Endodermal cell (in vitro differentiated cells): ENCODE measurements around the gene RHOB. TPM values are rescaled to one million over a fixed set of nuclear protein-coding genes. Genes with fewer than 3 reads are reported as not detected.

Source experiments
- DNase-seq: peaks from one replicate; pipeline ENCODE4 v3.0.0-alpha.2; 2017
- H3K27ac ChIP-seq: 2 replicates; pipeline ENCODE4 v1.5.1; 2013; ENCODE audit warnings: mild to moderate bottlenecking, low read depth, low read length, moderate library complexity
- H3K27me3 ChIP-seq: 2 replicates; pipeline ENCODE4 v1.6.1; 2013; ENCODE audit warnings: mild to moderate bottlenecking, low read length, moderate library complexity; ENCODE audit not compliant: insufficient read depth, control insufficient read depth, poor library complexity, severe bottlenecking
- H3K36me3 ChIP-seq: 2 replicates; pipeline ENCODE4 v1.7.0; 2013; ENCODE audit warnings: mild to moderate bottlenecking, low read length, moderate library complexity; ENCODE audit not compliant: control insufficient read depth, insufficient read depth
- H3K4me1 ChIP-seq: one replicate; pipeline ENCODE4 v1.7.0; 2013; ENCODE audit warnings: low read length; ENCODE audit not compliant: control insufficient read depth, insufficient read depth
- H3K4me3 ChIP-seq: 2 replicates; pipeline ENCODE4 v1.5.1; 2013; ENCODE audit warnings: mild to moderate bottlenecking, low read length, moderate library complexity
- H3K9ac ChIP-seq: 2 replicates; pipeline ENCODE4 v1.6.1; 2013; ENCODE audit warnings: mild to moderate bottlenecking, low read length, moderate library complexity; ENCODE audit not compliant: poor library complexity, severe bottlenecking; ENCODE audit errors: extremely low read depth
- H3K9me3 ChIP-seq: 2 replicates; pipeline ENCODE4 v1.6.1; 2013; ENCODE audit warnings: mild to moderate bottlenecking, low read length, moderate library complexity; ENCODE audit not compliant: control insufficient read depth
- H3K27ac Mint-ChIP-seq: 2 replicates; pipeline ENCODE4 v1.8.0; 2020; ENCODE audit warnings: mixed read lengths
- H3K27me3 Mint-ChIP-seq: 2 replicates; pipeline ENCODE4 v1.8.0; 2021; ENCODE audit warnings: mild to moderate bottlenecking, mixed read lengths; ENCODE audit not compliant: insufficient read depth
- H3K36me3 Mint-ChIP-seq: 2 replicates; pipeline ENCODE4 v1.8.0; 2020; ENCODE audit warnings: low read depth, mixed read lengths
- H3K4me1 Mint-ChIP-seq: 2 replicates; pipeline ENCODE4 v1.8.0; 2020; ENCODE audit warnings: mixed read lengths
- H3K4me3 Mint-ChIP-seq: 2 replicates; pipeline ENCODE4 v1.8.0; 2020; ENCODE audit warnings: mild to moderate bottlenecking, moderate library complexity, mixed read lengths
- H3K9me3 Mint-ChIP-seq: 2 replicates; pipeline ENCODE4 v1.8.0; 2020; ENCODE audit warnings: mild to moderate bottlenecking, mixed read lengths
- WGBS, 2 experiments: methylation state at CpG; one replicate each; pipeline versions ENCODE4 v1.1.5 to v1.1.7; 2013; ENCODE audit warnings: missing lambda C conversion rate in 2 of 2, mixed read lengths in 1 of 2; ENCODE audit not compliant: insufficient coverage in 1 of 2, insufficient read length in 1 of 2; 5-methylcytosine and 5-hydroxymethylcytosine counted together
- total RNA-seq, 2 donors: library from RNA; stranded (reverse); fragmentation: NEBNext Ultra II Directional in 1 of 2; extraction: Animal tissue kit (Norgen Biotek cat#: 25700) in 1 of 2; gene quantifications; 2 replicates in 1 of 2; 3 replicates in 1 of 2; pipeline ENCODE4 v1.2.1, GENCODE V29; 2021
- TF ChIP-seq, protein P1 (sequence below): fragments of 200-600 bp; sonication (generic); conservative IDR thresholded peaks from 2 replicates; pipeline ENCODE4 v1.5.0; 2021; ENCODE audit warnings: antibody characterized with exemption, mild to moderate bottlenecking

The RHOB gene
- total RNA-seq, 2 donors from 2014 or later = 25.6 to 47.0 TPM

DNA sequence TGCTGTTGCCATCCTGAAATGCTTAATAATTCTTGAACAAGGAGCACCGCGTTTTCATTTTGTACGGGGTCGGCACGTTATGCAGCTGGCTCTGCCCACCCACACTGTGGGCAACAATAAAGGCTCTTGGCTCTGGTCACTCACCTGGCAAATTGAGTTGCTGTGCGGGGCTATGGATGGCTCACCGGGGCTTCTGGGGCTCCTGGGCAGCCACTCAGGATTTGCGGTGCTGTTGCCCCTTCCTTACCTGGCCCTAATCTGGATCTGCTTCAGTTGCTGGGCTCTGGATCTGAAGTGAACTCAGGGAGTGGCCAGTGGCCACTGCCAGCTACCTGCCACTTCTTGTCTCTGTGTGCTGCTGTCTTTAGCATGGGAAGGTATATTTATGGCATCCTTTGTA is 22.7 kb downstream of the RHOB start:
- Histone ChIP-seq H3K4me3 (no peak overlapping the region), H3K36me3 (no peaks in the 10 kb centered on the region), H3K4me1 (no peaks in the 10 kb centered on the region), H3K27me3 (peaks cover 6% of the 10 kb centered on the region), H3K9ac (no peak overlapping the region), H3K9me3 (no peaks in the 10 kb centered on the region), H3K27ac (no peak overlapping the region)
- Mint-ChIP-seq H3K36me3 (no peaks in the 10 kb centered on the region), H3K27ac (no peak overlapping the region), H3K4me1 (peaks cover 19% of the 10 kb centered on the region), H3K9me3 (no peaks in the 10 kb centered on the region), H3K4me3 (no peak overlapping the region), H3K27me3 (peaks cover 13% of the 10 kb centered on the region)
- TF ChIP-seq, protein P1, sequence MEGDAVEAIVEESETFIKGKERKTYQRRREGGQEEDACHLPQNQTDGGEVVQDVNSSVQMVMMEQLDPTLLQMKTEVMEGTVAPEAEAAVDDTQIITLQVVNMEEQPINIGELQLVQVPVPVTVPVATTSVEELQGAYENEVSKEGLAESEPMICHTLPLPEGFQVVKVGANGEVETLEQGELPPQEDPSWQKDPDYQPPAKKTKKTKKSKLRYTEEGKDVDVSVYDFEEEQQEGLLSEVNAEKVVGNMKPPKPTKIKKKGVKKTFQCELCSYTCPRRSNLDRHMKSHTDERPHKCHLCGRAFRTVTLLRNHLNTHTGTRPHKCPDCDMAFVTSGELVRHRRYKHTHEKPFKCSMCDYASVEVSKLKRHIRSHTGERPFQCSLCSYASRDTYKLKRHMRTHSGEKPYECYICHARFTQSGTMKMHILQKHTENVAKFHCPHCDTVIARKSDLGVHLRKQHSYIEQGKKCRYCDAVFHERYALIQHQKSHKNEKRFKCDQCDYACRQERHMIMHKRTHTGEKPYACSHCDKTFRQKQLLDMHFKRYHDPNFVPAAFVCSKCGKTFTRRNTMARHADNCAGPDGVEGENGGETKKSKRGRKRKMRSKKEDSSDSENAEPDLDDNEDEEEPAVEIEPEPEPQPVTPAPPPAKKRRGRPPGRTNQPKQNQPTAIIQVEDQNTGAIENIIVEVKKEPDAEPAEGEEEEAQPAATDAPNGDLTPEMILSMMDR = no peak
- DNase-seq = no peak
- WGBS, 2 experiments = 94 to 100% methylated on average over 8 of the region's 8 CpGs

DNA sequence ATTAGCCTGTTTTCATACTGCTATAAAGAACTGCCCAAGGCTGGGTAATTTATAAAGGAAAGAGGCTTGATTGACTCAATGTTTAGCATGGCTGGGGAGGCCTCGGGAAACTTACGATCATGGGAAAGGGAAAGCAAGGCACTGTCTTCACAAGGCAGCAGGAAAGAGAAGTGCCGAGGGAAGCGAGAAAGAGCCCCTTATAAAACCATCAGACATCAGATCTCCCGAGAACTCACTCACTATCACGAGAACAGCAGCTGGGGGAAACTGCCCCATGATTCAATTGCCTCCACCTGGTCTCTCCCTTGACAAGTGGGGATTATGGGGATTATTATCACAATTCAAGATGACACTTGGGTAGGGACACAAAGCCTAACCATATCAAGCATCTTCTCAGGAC is 23.3 kb downstream of the RHOB start:
- H3K9me3 Mint-ChIP-seq = no peaks in the 10 kb centered on the region
- H3K4me3 ChIP-seq = no peak overlapping the region
- peaks cover 13% of the 10 kb centered on the region for H3K27me3 Mint-ChIP-seq
- H3K27ac Mint-ChIP-seq = no peak overlapping the region
- no peaks in the 10 kb centered on the region for H3K36me3 ChIP-seq
- H3K4me3 Mint-ChIP-seq = no peak overlapping the region
- H3K27ac ChIP-seq = no peak overlapping the region
- DNase-seq = no peak
- H3K36me3 Mint-ChIP-seq = no peaks in the 10 kb centered on the region
- TF ChIP-seq, protein P1 = no peak
- no peaks in the 10 kb centered on the region for H3K9me3 ChIP-seq
- H3K27me3 ChIP-seq = peaks cover 6% of the 10 kb centered on the region
- no peak overlapping the region for H3K9ac ChIP-seq
- H3K4me1 Mint-ChIP-seq = peaks cover 21% of the 10 kb centered on the region
- WGBS, 2 experiments = 83 to 87% methylated on average over 3 to 6 of the region's 6 CpGs
- H3K4me1 ChIP-seq = no peaks in the 10 kb centered on the region

DNA sequence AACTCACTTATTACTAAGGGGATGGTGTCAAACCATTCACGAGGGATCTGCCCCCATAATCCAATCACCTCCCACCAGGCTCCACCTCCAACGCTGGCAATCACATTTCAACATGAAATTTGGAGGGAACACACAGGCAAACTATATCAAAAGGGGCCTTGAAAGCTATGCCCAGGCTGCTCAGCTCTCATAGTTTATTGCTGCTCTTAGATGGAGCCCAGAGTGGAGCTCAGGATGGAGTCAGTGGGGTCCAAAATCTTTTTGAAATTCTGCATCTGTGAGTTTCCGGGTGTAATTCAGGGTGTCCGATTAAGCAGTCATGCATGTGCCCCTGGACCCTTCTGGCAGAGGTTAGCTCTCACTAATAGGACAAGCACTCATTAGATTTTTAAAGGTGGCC is 24.3 kb downstream of the RHOB start:
- Mint-ChIP-seq H3K4me3 (no peak overlapping the region), H3K4me1 (peaks cover 21% of the 10 kb centered on the region), H3K27me3 (peaks cover 13% of the 10 kb centered on the region), H3K27ac (no peak overlapping the region), H3K36me3 (no peaks in the 10 kb centered on the region), H3K9me3 (no peaks in the 10 kb centered on the region)
- TF ChIP-seq, protein P1 = no peak
- no peaks in the 10 kb centered on the region for H3K9me3 ChIP-seq
- no peak overlapping the region for H3K9ac ChIP-seq
- 87 to 91% methylated on average over 4 of the region's 4 CpGs for WGBS, 2 experiments
- peaks cover 6% of the 10 kb centered on the region for H3K27me3 ChIP-seq
- no peaks in the 10 kb centered on the region for H3K4me1 ChIP-seq
- H3K4me3 ChIP-seq = no peak overlapping the region
- no peak overlapping the region for H3K27ac ChIP-seq
- H3K36me3 ChIP-seq = no peaks in the 10 kb centered on the region
- no peak for DNase-seq
